Activated CD4-positive, alpha-beta T cell treated with anti-CD3 and anti-CD28 coated beads, Interleukin-2, Interleukin-6, amounts not matched to agents 100 ng/mL and 50 ng/mL, durations not matched to agents 16 hours and 8 hours (primary cell): ENCODE data around the gene LAMC2.
A peak's percentile ranks its signal among the peaks of the same experiment; 100 is the strongest.

Source experiments
- DNase-seq: peaks from one replicate; pipeline ENCODE4 v3.0.0-alpha.2; 2020

The LAMC2 gene

DNA sequence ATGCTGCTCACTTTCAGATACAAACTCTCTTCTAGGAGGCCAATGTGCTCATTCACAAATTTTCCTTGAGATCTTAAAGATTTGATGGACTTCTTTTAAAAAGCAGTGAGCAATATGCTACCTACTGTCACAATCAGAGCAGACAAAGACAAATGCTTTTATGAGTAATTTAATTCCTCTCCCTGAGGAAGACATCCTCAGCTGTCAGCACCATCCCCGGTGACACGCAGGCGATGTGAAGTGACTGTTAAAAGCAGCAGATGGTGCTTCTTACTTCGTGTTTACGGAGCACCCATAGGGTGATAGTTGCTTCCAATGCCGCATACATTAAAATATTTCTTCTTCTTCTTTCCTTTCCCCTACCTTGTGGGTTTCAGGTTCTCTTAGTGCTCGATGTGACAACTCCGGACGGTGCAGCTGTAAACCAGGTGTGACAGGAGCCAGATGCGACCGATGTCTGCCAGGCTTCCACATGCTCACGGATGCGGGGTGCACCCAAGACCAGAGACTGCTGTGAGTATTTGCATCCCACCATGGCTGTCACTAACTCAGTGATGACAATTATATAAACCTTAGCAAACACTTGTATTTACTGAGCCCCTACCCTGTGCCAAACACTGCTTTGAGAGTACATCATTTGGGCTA, 29.1 kb downstream of the LAMC2 start:
- DNase-seq, result no peak

DNA sequence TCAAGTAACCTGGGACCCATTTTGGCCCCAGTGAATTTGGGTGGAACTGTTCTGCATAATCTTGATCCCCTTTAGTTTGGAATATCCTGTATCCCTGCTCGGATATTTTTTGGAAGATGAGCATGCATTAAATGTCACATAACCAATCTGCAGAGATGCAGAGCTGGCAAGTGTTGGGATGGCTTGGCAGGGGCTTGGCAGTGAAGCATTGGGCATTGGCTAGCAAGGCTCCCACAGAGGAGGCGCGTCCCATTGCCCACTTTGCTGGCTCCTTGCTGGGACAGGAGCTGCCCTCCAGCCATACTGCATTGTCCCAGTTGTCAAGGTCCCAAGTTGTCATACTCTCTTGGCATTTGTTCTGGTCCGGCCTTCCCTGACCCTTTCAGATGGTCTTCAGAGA, 29.9 kb downstream of the LAMC2 start:
- no peak for DNase-seq

DNA sequence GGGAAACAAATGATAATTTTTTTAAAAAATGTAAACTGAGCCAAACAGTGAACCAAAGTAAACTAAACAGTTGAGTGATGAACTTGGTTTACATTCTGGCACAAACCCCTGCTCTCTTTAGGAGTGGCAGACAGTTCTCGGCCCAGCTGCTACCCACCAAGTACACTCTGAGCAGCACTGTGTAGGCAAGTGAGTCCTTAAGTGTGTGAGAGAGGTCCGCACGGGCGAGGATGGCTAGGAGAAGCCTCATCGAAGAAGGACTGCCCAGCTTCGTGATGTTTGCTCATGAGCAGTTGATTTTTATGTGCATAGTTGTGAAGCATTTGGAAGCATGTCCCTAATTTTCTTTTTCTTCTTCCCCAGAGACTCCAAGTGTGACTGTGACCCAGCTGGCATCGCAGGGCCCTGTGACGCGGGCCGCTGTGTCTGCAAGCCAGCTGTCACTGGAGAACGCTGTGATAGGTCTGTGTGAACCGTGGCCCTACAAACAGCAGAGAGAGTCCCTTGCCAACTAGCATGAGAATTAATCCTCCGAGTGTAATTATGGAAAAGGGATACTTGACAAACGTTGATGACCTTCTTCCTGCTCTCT, 32.1 kb downstream of the LAMC2 start:
- DNase-seq, result no peak

DNA sequence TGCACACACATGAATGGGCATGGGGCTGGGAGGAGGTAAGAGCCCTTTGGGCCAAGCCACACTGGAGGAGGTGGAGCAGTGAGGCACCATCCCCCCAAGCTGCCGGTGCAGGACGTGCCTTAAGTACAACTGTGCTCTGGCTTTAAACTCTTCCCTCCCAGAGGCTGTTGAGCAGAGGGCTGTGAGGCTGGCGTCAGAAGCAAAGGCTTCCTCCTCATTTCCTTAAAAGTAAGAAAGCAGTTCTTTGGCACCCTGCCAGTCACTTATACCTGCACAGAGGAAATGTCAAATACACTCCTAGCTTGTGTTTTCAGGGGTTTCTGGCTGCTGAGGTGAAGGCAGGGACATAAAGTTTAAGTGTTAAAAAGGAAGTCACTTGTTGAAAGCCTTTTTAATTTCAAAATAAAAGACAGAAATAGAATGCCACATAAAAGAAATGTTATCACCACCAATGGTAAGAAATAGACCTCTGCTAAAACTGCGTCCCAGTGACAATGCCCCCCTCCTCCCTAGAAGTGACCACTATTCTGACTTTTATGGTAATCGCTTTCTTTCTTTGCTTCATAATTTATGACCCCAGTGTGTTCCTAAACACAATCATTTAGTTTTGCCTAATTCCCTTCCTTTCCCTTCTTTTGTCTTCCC, 33.0 kb downstream of the LAMC2 start:
- DNase-seq, result peak; percentile 9

DNA sequence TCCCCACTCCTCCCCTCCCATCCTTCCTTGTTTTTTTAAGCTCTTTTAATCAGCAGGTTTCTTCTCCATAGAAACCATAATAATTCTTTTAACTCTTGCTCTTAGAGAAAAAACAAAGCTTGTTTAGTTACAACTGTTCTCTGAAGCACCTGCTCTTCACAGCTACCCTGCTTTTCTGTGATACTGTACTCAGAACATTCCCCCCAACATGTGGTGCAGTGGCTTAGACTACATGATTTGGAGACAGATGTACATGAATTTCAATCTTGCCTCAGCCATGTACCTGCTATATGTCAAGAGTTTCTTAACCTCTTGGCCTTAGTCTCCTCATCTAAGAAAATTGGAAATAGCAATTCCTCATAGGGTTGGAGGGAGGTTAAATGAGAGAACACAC, 33.5 kb downstream of the LAMC2 start:
- DNase-seq, result no peak

DNA sequence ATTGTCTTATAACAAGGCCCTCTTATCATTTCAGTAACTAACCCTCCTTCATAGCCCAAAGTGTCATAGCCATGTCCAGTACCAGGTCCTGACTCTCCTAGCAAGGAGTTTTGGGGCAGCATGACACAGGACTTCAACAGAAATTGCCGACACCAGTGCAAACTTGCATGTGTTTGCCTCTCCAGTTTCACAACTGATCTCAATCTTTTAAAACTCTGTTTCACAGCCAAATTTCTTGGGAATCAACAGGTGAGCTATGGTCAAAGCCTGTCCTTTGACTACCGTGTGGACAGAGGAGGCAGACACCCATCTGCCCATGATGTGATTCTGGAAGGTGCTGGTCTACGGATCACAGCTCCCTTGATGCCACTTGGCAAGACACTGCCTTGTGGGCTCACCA, 36.8 kb downstream of the LAMC2 start:
- DNase-seq, result no peak

- DNase-seq, result no peak
Measured at GRCh38 chr1:183223467-183223866, 37.4 kb downstream of the LAMC2 start.

DNA sequence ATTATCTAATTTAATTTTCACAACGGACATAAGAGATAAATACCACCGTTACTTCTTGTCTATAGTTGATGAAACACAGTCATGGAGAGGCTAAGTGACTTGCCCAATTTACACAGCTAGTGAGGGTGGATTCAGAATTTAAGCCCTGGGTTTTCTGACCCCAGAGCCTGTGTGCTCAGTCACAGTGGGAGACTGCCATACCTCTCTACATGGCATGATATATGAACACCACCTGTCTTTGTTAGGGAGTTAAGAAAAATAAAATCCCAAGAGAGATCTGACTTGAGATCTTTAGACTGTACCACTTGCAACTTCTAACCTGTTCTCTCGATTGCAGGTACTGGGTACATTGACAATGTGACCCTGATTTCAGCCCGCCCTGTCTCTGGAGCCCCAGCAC, 40.3 kb downstream of the LAMC2 start:
- DNase-seq, result no peak

GRCh38 chr1:183226963-183227362, 40.9 kb downstream of the LAMC2 start:
- DNase-seq, result peak; percentile 47

GRCh38 chr1:183227422-183228346, 41.6 kb downstream of the LAMC2 start:
- peak; percentile 58 for DNase-seq

DNA sequence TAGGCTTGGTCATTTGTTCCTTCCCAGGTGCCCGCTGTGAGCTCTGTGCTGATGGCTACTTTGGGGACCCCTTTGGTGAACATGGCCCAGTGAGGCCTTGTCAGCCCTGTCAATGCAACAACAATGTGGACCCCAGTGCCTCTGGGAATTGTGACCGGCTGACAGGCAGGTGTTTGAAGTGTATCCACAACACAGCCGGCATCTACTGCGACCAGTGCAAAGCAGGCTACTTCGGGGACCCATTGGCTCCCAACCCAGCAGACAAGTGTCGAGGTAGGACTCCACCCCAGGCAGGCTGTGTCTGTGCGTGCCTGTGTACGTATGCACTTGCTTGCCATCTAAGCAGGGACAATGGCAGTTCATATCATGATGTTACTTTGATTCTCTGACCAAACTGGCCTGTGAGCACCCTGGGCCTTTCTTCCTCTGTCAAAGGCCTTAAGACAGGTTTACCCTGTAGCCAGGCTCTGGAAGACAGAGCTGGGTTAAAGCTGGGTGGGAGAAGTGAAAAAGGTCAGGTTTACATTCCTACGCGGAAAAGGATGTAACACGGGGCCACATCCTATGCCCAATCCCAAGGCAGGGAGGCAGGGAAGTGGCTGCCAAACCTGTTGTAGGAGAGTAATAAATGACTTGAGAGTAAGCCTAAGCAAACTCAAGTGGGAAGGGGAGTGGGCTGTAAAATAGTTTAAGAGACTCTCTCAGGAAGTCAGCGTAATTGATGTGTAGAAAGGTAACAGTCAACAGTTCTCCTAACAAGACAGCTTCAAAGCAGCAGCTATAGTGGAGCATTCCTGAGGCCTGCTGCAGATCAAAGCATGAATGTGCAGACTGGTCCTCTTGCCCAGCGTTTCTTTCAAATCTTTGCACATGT, 42.5 kb downstream of the LAMC2 start:
- DNase-seq, result no peak

DNA sequence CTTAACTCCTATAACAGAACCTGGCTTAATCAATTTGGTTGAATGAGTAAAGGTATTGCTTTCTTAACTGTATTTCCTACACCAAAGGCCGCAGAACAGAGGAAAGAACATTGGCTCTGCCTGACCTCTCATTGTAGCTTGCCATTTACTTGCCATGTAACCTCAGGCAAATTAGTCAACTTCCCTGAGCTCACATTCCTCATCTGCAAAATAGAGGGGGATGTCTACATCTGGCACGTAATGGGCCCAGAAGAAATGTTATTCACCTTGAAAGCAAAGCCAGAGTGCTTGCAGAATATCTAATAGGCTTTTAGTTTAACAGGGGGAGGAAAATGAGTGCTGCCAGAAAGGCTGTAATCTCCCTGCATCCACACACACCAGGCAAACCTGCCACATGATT, 44.3 kb downstream of the LAMC2 start:
- DNase-seq, result no peak

GRCh38 chr1:183231545-183231944, 45.5 kb downstream of the LAMC2 start:
- no peak for DNase-seq

DNA sequence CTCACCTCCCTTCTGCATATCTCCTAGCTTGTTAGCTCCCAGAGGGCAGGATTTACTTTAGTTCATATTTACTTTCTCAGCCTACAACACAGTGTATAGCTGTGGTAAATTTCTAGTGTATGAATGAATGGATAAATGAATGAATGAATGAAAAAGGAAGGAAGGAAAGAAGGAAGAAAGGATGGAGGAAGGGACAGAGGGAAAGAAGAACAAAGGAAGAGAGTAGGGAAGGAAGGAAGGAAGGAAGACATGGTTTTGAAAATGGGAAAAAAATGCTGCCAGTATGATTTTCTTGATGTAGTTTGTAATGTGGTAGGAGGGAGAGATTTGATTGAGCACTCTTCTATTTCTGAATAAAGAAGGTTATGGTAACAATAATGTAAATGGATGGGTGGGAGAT, 47.0 kb downstream of the LAMC2 start:
- no peak for DNase-seq

GRCh38 chr1:183234660-183235476, 48.8 kb downstream of the LAMC2 start:
- no peak for DNase-seq

GRCh38 chr1:183235503-183235902, 49.4 kb downstream of the LAMC2 start:
- no peak for DNase-seq

- no peak for DNase-seq
Measured at GRCh38 chr1:183236158-183236725, 50.2 kb downstream of the LAMC2 start.

- DNase-seq, result no peak
Measured at GRCh38 chr1:183237046-183237445, 51.0 kb downstream of the LAMC2 start.

DNA sequence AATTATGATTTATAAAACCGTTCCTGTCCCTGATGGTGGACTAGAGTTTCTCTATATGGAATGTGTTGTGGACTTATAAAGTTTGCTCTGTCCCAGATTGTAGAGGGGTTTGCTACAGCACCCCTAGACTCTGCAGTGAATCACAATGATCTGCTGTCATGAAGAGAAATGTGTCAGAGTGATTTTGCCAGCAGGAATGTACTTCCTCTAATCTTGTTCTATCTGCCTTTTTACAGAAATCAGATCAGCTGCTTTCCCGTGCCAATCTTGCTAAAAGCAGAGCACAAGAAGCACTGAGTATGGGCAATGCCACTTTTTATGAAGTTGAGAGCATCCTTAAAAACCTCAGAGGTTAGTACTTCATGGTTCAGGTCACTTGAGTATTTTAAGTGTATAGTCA, 52.0 kb downstream of the LAMC2 start:
- DNase-seq, result no peak

- DNase-seq, result no peak
Measured at GRCh38 chr1:183239220-183239742, 53.2 kb downstream of the LAMC2 start.
